HG03159 (cell line): Measurements from ENCODE around the gene AKAP1.
"Not testable (repeated sequence)": the region's sequence is repeated elsewhere in the genome, so short reads cannot be mapped to it uniquely, and the experiment has no call there.

ENCODE experiments used
- ATAC-seq: cut with Tn5 transposase; IDR thresholded peaks from one replicate; pipeline ENCODE4 v1.9.1; 2021; ENCODE audit warnings: mild to moderate bottlenecking, moderate library complexity; ENCODE audit not compliant: unreplicated experiment

The AKAP1 gene

GRCh38 chr17:57075785-57076184, 9.3 kb upstream of the AKAP1 start:
- no peak for ATAC-seq

DNA sequence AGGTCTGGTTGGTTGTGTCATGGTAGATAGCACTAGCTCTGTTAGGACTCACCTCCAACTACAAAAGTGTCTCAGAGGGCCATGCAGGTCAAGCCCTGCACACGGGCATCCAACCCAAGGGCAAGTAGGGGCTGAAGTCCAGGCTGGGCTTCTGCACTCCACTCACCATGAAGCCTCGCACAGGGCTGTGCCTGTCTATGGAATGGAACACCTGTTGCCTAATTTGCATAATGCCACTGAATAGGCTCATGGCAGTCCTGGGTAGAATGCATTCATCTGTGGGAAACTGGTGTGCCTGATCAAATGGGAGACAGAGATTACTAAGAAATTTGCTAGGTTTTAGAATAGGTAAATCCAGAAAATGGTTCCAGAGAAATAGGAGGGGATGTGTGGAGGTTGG, 8.0 kb upstream of the AKAP1 start:
- ATAC-seq = no peak

GRCh38 chr17:57078274-57078673, 6.8 kb upstream of the AKAP1 start:
- no peak for ATAC-seq

GRCh38 chr17:57080718-57081117, 4.3 kb upstream of the AKAP1 start:
- no peak for ATAC-seq

DNA sequence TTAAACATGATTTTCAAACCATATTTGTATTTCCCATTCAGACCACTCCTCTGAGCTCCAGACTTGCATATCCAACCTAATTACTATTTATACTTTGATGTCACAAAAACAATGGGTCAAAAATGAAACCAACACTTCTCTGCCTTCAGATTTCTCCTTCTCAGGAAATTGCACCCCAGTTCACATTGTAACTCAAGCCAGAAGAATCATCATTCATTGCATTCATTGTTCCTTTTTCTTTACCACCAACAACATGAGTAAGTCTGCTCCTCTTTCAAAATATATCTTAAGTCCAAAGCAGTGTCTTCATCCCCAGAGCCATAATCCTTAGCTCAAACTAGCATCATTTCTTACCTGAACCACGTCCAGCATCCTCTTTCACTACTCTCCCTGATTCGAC, 2.6 kb upstream of the AKAP1 start:
- no peak for ATAC-seq

DNA sequence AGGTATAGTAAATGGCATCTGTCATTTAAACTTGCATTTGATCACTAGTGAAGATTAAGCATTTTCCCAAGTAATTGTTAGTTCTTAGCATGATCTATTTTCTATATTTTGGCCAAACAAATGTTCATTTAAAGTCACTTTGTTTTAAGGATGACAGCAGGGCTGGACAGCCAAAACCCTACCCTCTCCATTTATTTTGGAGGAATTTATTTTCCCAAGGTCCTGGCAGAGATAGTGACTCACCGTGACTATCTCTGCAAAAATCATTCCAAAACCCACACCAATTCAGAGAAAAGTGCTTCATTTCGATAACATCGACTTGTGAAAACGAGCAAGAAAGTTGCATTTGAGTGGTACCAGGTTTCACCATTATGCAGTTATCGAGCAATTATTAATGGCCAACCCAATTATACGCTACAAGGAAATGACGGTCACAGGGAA, 665 bp upstream of the AKAP1 start:
- ATAC-seq = peak; percentile 24

- peak; percentile 27 for ATAC-seq
Measured at GRCh38 chr17:57085448-57086068, 512 bp downstream of the AKAP1 start.

DNA sequence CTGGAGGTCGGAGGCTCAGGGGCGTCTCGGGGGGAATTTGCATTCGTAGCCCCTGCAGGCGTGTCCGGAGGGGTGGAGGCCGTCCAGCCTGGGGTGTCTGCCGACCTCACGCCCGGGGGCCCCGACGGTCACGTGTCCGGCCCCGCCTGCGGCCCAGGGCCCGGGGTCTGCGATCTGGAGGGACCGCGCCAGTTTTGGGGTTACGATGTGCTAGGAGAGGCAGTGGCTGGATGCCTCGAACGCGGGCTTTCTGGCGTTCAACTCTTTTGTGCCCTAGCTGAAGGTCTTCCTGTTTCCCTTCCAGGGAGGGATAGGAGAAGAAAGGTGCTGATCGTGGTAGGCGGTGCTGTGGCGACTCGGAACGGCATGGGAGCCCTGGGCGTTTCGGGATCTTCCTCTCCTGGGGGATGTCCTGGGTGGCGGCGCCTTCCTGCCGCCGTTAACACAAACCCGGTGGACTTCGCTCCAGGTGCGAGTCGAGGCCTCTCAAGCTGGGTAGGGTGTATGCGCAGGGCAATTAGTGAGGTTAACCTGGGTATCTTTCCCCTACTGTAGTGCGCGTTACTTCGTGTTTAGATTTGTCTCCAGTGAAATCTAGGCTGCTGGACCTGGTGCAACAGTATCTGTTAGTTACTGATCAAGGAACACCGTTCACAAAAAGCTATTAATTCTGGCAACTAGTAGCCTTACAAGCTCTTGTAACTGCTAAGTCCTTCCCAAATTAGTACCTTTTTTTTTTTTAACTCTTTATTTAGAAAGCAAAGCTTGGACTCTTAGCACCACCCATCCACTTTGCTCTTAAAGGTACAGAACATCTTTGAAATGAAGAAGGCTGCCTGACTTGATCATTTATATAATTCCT, 1.3 kb downstream of the AKAP1 start:
- no peak for ATAC-seq

DNA sequence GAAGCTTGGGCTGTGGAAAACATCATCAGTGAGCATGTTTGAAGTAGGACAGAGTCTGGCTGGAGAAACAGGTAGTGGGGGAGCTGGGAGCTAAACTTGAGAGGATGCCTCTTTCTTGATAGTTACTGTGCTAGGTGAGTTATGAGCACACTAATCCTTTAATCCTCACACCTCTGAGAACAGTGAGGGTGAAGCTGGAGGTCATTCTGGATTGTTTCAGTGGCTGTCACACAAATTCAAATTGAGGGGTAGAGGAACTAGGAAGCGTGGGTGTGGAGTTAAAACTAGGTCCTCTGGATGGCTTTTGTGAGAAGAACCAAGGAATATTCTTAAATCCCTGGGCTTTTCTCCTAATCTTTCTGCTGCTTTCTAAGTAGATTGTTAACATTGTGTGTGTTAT, 3.3 kb downstream of the AKAP1 start:
- ATAC-seq = no peak

GRCh38 chr17:57089391-57089790, 4.3 kb downstream of the AKAP1 start:
- ATAC-seq = no peak

DNA sequence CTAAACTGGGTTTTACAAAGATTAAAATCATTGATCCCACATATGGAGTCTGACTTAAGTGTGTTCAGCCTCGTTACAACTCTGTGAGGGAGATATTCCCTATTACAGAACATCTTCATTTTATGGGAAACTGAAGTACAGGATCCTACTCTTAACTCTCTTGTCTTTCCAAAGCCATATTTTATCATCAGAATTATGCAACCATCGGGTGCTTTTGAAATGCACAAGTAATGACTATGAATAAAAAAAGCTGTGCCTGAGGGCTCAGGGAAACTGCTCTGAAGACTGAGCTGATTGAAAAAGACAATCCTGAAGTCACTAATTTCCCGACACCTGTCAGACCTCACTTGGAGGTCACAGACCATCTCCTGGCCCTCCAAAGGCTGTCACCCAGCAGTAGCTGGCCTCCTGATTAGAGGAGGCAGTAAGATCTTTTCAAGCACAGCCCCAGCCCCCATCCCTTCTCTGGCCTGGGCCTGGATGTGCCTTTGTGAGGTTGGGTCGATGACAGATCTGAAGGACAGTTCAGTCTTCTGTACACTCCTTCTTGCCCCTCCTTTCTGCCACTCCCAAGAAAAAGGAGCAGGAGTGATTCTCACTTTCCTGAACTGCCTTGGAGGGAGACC, 5.6 kb downstream of the AKAP1 start:
- ATAC-seq = no peak

DNA sequence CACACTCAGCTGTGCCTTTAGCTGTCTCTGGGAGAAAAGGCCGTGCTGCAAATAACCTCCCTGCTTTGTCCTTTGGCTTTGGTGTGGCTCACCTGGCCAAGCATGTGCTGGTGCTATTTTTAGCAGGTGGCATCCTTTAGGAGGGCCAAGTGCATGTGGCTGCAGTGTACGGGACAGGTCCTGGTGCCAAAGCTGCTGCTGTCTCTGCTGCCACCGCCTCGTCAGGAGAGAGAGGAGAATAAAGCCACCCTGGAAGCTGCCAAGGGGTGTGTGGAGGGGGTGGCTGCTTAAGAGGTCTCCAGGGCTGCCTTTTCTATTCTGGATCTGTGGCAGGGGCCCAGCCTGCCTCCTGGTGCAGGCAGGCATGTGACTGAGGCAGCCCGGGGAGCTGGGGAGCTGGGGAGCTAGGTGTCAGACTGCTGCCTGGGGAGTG, 6.2 kb downstream of the AKAP1 start:
- no peak for ATAC-seq

- no peak for ATAC-seq
Measured at GRCh38 chr17:57092171-57092570, 7.1 kb downstream of the AKAP1 start.

GRCh38 chr17:57092779-57093178, 7.7 kb downstream of the AKAP1 start:
- ATAC-seq = no peak

- no peak for ATAC-seq
Measured at GRCh38 chr17:57096472-57097202, 11.6 kb downstream of the AKAP1 start.

GRCh38 chr17:57097832-57098421, 12.9 kb downstream of the AKAP1 start:
- no peak for ATAC-seq

DNA sequence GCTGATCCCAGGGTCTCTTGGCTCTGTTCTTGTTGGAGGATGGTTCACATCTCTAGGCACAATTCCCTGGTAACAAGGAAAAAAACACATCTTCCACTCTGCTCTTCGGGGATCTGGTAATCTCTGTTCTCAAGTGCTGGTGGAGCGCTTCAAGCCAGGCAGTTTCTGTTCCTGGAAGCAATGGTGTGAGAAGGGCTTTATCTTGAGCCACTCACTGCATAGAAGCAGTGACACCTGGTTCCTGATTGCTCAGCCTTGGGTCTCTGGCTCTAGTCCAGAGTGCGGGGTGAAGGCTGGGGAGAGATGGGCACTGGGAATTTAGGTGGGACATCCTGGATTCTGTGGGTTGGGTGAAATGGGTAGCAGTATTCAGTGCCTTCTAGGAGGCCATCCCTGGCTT, 14.1 kb downstream of the AKAP1 start:
- no peak for ATAC-seq

DNA sequence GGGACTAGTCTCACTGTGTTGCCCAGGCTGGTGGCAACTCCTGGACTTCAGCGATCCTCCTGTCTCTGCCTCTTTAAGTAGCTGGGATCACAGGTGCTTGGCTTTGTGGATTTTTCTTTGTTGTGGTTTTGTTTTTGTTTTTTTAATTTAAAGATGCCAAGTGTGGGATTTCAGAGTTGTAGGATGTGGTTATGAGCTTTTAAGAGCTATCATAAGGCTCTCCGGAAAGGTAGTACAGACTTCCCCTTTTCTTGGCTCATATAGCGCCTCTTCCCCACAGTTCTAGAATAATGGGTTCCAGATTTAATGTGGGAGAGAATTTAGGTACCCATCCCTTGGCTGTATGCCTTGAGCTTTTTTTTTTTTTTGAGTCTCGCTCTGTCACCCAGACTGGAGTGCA, 17.1 kb downstream of the AKAP1 start:
- no peak for ATAC-seq

- not testable (repeated sequence) for ATAC-seq
Measured at GRCh38 chr17:57102660-57103059, 17.6 kb downstream of the AKAP1 start.

DNA sequence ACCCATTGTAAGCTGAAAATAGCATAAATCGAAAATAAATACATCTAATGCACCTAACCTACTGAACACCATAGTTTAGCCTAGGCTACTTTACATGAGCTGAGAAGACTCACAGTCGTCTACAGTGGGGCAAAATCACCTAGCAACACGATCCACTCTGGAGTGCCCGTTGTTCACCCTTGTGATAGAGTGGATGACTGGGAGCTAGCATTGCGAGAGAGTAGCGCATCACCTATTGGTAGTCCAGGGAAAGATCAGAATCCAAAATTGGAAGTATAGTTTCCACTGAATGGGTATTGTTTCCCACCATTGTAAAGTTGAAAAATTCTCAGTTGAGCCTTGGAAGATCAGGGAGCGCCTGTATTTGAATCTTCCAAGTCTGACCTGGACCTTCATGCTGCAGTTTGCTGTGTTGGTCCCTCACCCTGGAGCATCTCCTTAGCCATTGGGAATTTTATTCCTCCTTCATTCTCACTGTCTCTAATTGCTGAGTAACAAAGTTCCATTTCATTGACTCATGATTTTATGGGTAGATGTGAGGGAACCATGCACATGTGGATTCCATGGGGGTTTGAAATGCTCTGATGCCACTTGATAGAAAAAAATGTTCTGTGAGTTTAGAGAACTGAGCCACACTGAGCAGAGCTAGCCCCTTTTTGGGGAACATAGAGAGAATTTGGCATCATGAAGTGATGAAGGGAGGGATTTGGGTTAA, 19.6 kb downstream of the AKAP1 start:
- ATAC-seq = no peak
